Measurements from ENCODE around the gene PTBP3. TPM values are rescaled to one million over a fixed set of nuclear protein-coding genes. Genes with fewer than 3 reads are reported as not detected.

The PTBP3 gene, protein sequence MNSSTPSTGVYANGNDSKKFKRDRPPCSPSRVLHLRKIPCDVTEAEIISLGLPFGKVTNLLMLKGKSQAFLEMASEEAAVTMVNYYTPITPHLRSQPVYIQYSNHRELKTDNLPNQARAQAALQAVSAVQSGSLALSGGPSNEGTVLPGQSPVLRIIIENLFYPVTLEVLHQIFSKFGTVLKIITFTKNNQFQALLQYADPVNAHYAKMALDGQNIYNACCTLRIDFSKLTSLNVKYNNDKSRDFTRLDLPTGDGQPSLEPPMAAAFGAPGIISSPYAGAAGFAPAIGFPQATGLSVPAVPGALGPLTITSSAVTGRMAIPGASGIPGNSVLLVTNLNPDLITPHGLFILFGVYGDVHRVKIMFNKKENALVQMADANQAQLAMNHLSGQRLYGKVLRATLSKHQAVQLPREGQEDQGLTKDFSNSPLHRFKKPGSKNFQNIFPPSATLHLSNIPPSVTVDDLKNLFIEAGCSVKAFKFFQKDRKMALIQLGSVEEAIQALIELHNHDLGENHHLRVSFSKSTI
- total RNA-seq (2022; extraction: Qiagen RNA extraction; ENCODE audit: low read depth), result 27.3 to 45.5 TPM (median 39.3 TPM) in 5 replicates

DNA sequence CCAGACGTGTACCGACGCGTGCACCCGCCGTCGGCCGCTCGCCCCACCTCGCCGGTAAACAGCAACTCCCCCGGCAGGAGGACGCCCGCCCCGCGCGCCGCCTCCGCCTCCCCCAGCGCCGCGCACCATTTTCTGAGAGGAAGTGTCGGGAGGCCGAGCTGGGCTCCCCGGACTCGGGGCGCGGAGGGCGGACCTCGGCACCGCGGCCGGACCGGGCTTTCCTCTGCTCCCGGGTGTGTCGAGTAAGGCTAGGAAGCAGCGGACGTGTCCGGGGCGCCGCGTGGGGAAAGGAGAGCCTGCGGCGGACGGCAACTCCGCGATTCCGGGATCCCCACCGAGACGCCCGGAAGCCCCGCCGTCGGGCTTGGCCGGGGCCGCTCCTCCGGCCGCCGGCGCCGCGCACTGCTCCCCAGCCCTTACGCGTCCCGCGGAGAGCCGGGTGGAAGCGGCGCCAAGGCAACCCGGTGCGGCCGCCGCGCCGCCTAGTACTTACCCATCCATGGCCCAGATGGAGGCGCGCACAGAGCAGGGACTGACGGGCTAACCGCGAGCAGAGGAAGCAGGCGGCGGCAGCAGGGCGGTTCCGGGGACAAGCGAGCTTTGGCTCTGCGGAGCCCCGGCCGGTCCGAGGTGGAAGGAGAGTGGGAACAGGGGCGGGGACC is at the start of gene PTBP3:
Gene PTBP3 (minus strand): TSS at position 643 of the 662 bp plus-strand sequence. CDS start 35,754 bp downstream, outside the sequence.

GRCh38 chr9:112380102-112380824 is 46.8 kb upstream of the PTBP3 start, which contains the start of gene HSDL2:
HSDL2 (plus strand) TSS chr9:112380108; CDS start chr9:112380164, 56 bp downstream.

DNA sequence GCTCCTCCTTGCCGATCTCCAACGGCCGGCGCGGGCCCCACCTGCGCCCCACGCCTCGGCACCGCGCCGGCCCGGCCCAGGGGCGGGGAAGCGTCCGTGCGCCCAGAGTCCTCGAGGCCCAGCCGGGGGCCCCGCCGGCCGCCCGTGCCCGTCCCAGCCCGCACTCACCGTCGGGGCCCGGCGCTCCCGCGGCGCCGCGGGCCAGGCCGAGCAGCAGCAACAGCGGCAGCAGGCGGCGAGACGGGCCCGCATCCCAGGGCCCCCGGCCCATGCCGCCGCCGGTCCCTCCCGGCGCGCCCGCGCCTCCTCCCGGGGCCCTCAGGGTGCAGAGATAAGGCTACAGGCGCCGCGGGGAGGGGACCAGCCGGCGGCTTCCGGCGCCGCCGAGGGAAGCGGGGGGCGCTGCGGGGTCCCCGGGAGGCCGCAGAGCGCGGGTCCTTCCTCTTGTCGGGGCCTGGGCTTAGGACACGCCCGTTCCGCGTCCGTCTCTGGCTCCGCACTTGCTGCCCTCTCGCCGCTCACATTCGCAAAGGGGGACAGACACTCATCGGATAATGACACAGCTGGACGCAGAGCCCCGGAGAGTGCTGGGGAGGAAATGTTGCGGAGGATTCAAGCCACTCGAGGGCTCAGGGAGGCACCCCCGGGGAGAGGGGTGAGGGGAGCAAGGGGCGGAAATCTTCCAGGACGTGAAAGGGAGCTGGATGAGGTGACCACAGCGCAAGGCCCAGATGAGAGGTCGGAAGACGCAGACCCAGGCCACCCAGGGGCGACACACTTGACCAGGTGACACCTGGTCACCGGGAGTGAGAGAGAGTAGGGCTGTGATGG is 158.2 kb downstream of the PTBP3 start, which contains the start of gene SUSD1:
Gene SUSD1 (minus strand): TSS at position 333 of the 831 bp plus-strand sequence. CDS start 62 bp downstream, at position 271.

Other genes starting within 250 kb of the PTBP3 start
- gene SUSD1, start 158.3 kb downstream of the PTBP3 start, total RNA-seq (2022; extraction: Qiagen RNA extraction; ENCODE audit: low read depth), result 12.6 to 15.6 TPM (median 14.2 TPM) in 5 replicates
- gene HSDL2, start 46.5 kb upstream of the PTBP3 start, total RNA-seq (2022; extraction: Qiagen RNA extraction; ENCODE audit: low read depth), result 24.6 to 32.9 TPM (median 28.5 TPM) in 5 replicates
- gene KIAA1958, start 153.2 kb upstream of the PTBP3 start, total RNA-seq (2022; extraction: Qiagen RNA extraction; ENCODE audit: low read depth), result 1.9 to 3.3 TPM (median 3.2 TPM) in 5 replicates